Vagina (tissue), 2 donors: ENCODE data around the gene DMD.

ENCODE experiments used
- CTCF ChIP-seq, 3 experiments: fragments of 450-650 bp in 2 of 3; fragments of 200-600 bp in 1 of 3; sonication (generic) in 1 of 3; IDR thresholded peaks; one replicate each; pipeline ENCODE4 v1.5.1; 2017 to 2019; ENCODE audit warnings: antibody characterized with exemption in 3 of 3, mild to moderate bottlenecking in 2 of 3, moderate library complexity in 2 of 3
- POLR2A ChIP-seq, 2 donors: fragments of 450-650 bp; IDR thresholded peaks; one replicate each; pipeline ENCODE4 v1.6.1; 2017; ENCODE audit warnings: antibody characterized with exemption in 2 of 2, mild to moderate bottlenecking in 2 of 2, moderate library complexity in 2 of 2
- POLR2AphosphoS5 ChIP-seq, 2 donors: sonication (generic); formaldehyde crosslinking; IDR thresholded peaks; one replicate each; pipeline ENCODE4 v1.9.0; 2017; ENCODE audit warnings: antibody characterized with exemption in 2 of 2, mild to moderate bottlenecking in 2 of 2, low read depth in 1 of 2; ENCODE audit not compliant: insufficient read depth in 1 of 2

DNA sequence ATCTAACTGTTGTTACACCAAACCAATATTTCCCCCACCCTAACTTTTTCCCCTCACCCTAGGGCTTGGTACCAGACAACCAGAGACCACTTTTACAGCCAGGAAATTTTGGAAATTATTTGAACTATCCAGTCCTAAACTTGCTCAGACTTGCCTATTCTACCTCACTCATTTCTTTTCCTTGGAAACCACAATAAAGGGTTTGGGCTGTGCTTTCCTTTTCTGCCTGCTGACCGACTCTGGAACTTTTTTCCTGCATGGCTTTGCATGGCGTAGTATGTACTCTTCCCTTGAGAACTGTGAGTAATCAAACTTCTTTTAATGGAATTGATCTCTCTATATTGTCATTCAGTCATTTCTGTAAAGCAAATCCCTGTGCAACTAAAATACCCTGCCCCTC is 1623.0 kb downstream of the DMD start:
- TF ChIP-seq CTCF (IDR thresholded peaks at IDR 0.05) (no peak), POLR2A (IDR thresholded peaks at IDR 0.05) (no peak), POLR2AphosphoS5 (IDR thresholded peaks at IDR 0.05; ENCODE audit: insufficient read depth in 1 of 2, low read depth in 1 of 2) (no peak)
